Calu3 (cell line): Measurements from ENCODE around the gene ZNF224. TPM values are rescaled to one million over a fixed set of nuclear protein-coding genes. Genes with fewer than 3 reads are reported as not detected.

Experiments
- BruUV-seq: library from RNA; stranded (reverse); fragments of 400-500 nt; replicated peaks from 2 replicates; lab custom pipeline; 2021; lab: Mats Ljungman, UMichigan
- CTCF ChIA-PET: fragments of 300-600 bp; sonication (Branson Sonifier 250); formaldehyde crosslinking; loops from one replicate; lab custom pipeline; 2022; ENCODE audit warnings: antibody characterized with exemption; lab: Charles Lee
- DNase-seq: peaks from one replicate; pipeline ENCODE4 v3.0.0; 2022
- H3K27ac Mint-ChIP-seq: one replicate; pipeline ENCODE4 v1.8.0; 2022; ENCODE audit warnings: mixed read lengths; ENCODE audit not compliant: unreplicated experiment
- H3K27me3 Mint-ChIP-seq: one replicate; pipeline ENCODE4 v1.8.0; 2022; ENCODE audit warnings: mixed read lengths; ENCODE audit not compliant: unreplicated experiment
- H3K36me3 Mint-ChIP-seq: one replicate; pipeline ENCODE4 v1.8.0; 2022; ENCODE audit warnings: mild to moderate bottlenecking, moderate library complexity, mixed read lengths; ENCODE audit not compliant: insufficient read depth, unreplicated experiment
- H3K4me1 Mint-ChIP-seq: one replicate; pipeline ENCODE4 v1.8.0; 2022; ENCODE audit warnings: mild to moderate bottlenecking, low read depth, mixed read lengths; ENCODE audit not compliant: unreplicated experiment
- H3K4me3 Mint-ChIP-seq: one replicate; pipeline ENCODE4 v1.8.0; 2022; ENCODE audit warnings: mild to moderate bottlenecking, low read depth, moderate library complexity, mixed read lengths; ENCODE audit not compliant: unreplicated experiment
- H3K9me3 Mint-ChIP-seq: one replicate; pipeline ENCODE4 v1.8.0; 2022; ENCODE audit warnings: low read depth, mixed read lengths; ENCODE audit not compliant: unreplicated experiment
- CTCF ChIP-seq: fragments of 200-600 bp; IDR thresholded peaks from one replicate; pipeline ENCODE4 v1.8.0; 2022; ENCODE audit warnings: antibody characterized with exemption; ENCODE audit not compliant: unreplicated experiment
- intact Hi-C: fragments of 100-400 bp; cut with micrococcal nuclease; formaldehyde crosslinking; loops from one replicate; pipeline ENCODE4 v1.10.0; 2022; ENCODE audit not compliant: unreplicated experiment
- total RNA-seq: library from RNA; stranded (reverse); gene quantifications from 2 replicates; pipeline ENCODE4 v1.2.3, GENCODE V29; 2022

ZNF224 gene
- total RNA-seq, 1 experiment from 2014 or later = 34.4 TPM

GRCh38 chr19:44055870-44056269, 38.3 kb upstream of the ZNF224 start:
- Mint-ChIP-seq H3K4me1 (peaks cover 18% of the 10 kb centered on the region), H3K4me3 (no peak overlapping the region), H3K27me3 (no peaks in the 10 kb centered on the region), H3K9me3 (peaks cover under 1% of the 10 kb centered on the region), H3K36me3 (peaks cover 15% of the 10 kb centered on the region), H3K27ac (no peak overlapping the region)
- CTCF ChIA-PET = interaction anchor here (0.7 kb wide), 1 partner anchor 119 kb away, joined by 5 read pairs; no protein-coding TSS in a partner anchor
- TF ChIP-seq CTCF = no peak
- BruUV-seq = no TSS peak
- no peak for DNase-seq
- intact Hi-C loops = no loop called here

- no peak for DNase-seq
- no TSS peak for BruUV-seq
- Mint-ChIP-seq H3K27ac (no peak overlapping the region), H3K9me3 (peaks cover 6% of the 10 kb centered on the region), H3K27me3 (no peaks in the 10 kb centered on the region), H3K4me3 (no peak overlapping the region), H3K36me3 (peaks cover 7% of the 10 kb centered on the region), H3K4me1 (no peaks in the 10 kb centered on the region)
- CTCF ChIA-PET = interaction anchor here (0.5 kb wide), 1 partner anchor 157 kb away, joined by 3 read pairs; no protein-coding TSS in a partner anchor
- intact Hi-C loops = no loop called here
- no peak for TF ChIP-seq CTCF
These were observed 34.9 kb upstream of the ZNF224 start for GRCh38 chr19:44059229-44059628.

- no peaks in the 10 kb centered on the region for H3K27me3 Mint-ChIP-seq
- intact Hi-C loops = no loop called here
- BruUV-seq = no TSS peak
- H3K9me3 Mint-ChIP-seq = peaks cover 6% of the 10 kb centered on the region
- H3K27ac Mint-ChIP-seq = no peak overlapping the region
- no peak for TF ChIP-seq CTCF
- DNase-seq = no peak
- CTCF ChIA-PET = interaction anchor here (0.6 kb wide), 1 partner anchor 143 kb away, joined by 5 read pairs; no protein-coding TSS in a partner anchor
- H3K36me3 Mint-ChIP-seq = peaks cover 12% of the 10 kb centered on the region
- no peaks in the 10 kb centered on the region for H3K4me1 Mint-ChIP-seq
- no peak overlapping the region for H3K4me3 Mint-ChIP-seq
These were observed 33.1 kb upstream of the ZNF224 start for GRCh38 chr19:44061038-44061437.

- Mint-ChIP-seq H3K36me3 (peaks cover 22% of the 10 kb centered on the region), H3K9me3 (peaks cover 20% of the 10 kb centered on the region), H3K4me1 (peaks cover 5% of the 10 kb centered on the region), H3K27ac (no peak overlapping the region), H3K4me3 (no peak overlapping the region), H3K27me3 (no peaks in the 10 kb centered on the region)
- BruUV-seq = no TSS peak
- no peak for TF ChIP-seq CTCF
- intact Hi-C loops = no loop called here
- DNase-seq = no peak
- CTCF ChIA-PET = no interaction called here
These were observed 27.9 kb upstream of the ZNF224 start for GRCh38 chr19:44066305-44066704.
